H9 (cell line): ENCODE measurements around the gene LPP. TPM values are rescaled to one million over a fixed set of nuclear protein-coding genes. Genes with fewer than 3 reads are reported as not detected.
"Not testable (repeated sequence)": the region's sequence is repeated elsewhere in the genome, so short reads cannot be mapped to it uniquely, and the experiment has no call there.

ENCODE experiments used
- DNase-seq: peaks from one replicate; pipeline ENCODE4 v3.0.0-alpha.2; 2017
- H2AFZ ChIP-seq: one replicate; pipeline ENCODE4 v1.6.1; 2013; ENCODE audit warnings: mild to moderate bottlenecking, low read length, control low read depth, moderate library complexity
- H2AK5ac ChIP-seq: 2 replicates; pipeline ENCODE4 v1.6.1; 2013; ENCODE audit warnings: low read length, control low read depth, mixed read lengths; ENCODE audit not compliant: insufficient read length
- H2BK120ac ChIP-seq: one replicate; pipeline ENCODE4 v1.6.1; 2013; ENCODE audit warnings: low read depth, mild to moderate bottlenecking, low read length, control low read depth, inconsistent platforms; ENCODE audit not compliant: poor library complexity, severe bottlenecking
- H2BK12ac ChIP-seq: 2 replicates; pipeline ENCODE4 v1.6.1; 2013; ENCODE audit warnings: low read length, control low read depth, mixed read lengths, low read depth; ENCODE audit not compliant: insufficient read length
- H2BK15ac ChIP-seq: 2 replicates; pipeline ENCODE4 v1.6.1; 2013; ENCODE audit warnings: low read depth, low read length, control low read depth
- H2BK20ac ChIP-seq: one replicate; pipeline ENCODE4 v1.6.1; 2013; ENCODE audit warnings: low read depth, mild to moderate bottlenecking, low read length, control low read depth, inconsistent platforms; ENCODE audit not compliant: poor library complexity, severe bottlenecking
- H2BK5ac ChIP-seq: 2 replicates; pipeline ENCODE4 v1.6.1; 2013; ENCODE audit warnings: low read length, control low read depth, mixed read lengths; ENCODE audit not compliant: insufficient read length
- H3K14ac ChIP-seq: 2 replicates; pipeline ENCODE4 v1.6.1; 2013; ENCODE audit warnings: low read length, control low read depth; ENCODE audit not compliant: insufficient read depth
- H3K18ac ChIP-seq: 2 replicates; pipeline ENCODE4 v1.6.1; 2013; ENCODE audit warnings: low read depth, mild to moderate bottlenecking, mixed read lengths, low read length, control low read depth; ENCODE audit not compliant: insufficient read length
- H3K23ac ChIP-seq: 2 replicates; pipeline ENCODE4 v1.6.1; 2013; ENCODE audit warnings: low read length, control low read depth, mixed read lengths, low read depth; ENCODE audit not compliant: insufficient read length
- H3K23me2 ChIP-seq: 2 replicates; pipeline ENCODE4 v1.6.1; 2013; ENCODE audit warnings: low read depth, mild to moderate bottlenecking, mixed read lengths, low read length, control low read depth; ENCODE audit not compliant: insufficient read length, poor library complexity, severe bottlenecking
- H3K27ac ChIP-seq: 2 replicates; pipeline ENCODE4 v1.5.1; 2013; ENCODE audit warnings: low read length, control low read depth, mixed read lengths, low read depth; ENCODE audit not compliant: insufficient read length
- H3K27me3 ChIP-seq: 2 replicates; pipeline ENCODE4 v1.6.1; 2013; ENCODE audit warnings: low read length, control low read depth, inconsistent platforms; ENCODE audit not compliant: insufficient read depth
- H3K4ac ChIP-seq: 2 replicates; pipeline ENCODE4 v1.6.1; 2013; ENCODE audit warnings: low read depth, mild to moderate bottlenecking, control low read depth, inconsistent platforms, low read length, moderate library complexity
- H3K4me1 ChIP-seq: 2 replicates; pipeline ENCODE4 v1.6.1; 2013; ENCODE audit warnings: low read length, control low read depth, inconsistent platforms; ENCODE audit not compliant: insufficient read depth
- H3K4me2 ChIP-seq: 2 replicates; pipeline ENCODE4 v1.6.1; 2013; ENCODE audit warnings: low read length, control low read depth, mixed read lengths; ENCODE audit not compliant: insufficient read length, insufficient read depth
- H3K56ac ChIP-seq: 2 replicates; pipeline ENCODE4 v1.6.1; 2013; ENCODE audit warnings: low read depth, mild to moderate bottlenecking, mixed read lengths, low read length, control low read depth; ENCODE audit not compliant: insufficient read length
- H3K79me1 ChIP-seq: 2 replicates; pipeline ENCODE4 v1.6.1; 2013; ENCODE audit warnings: low read depth, mild to moderate bottlenecking, moderate library complexity, low read length, control low read depth, inconsistent platforms; ENCODE audit not compliant: insufficient read depth, poor library complexity, severe bottlenecking
- H3K79me2 ChIP-seq: 2 replicates; pipeline ENCODE4 v1.6.1; 2013; ENCODE audit warnings: low read length, control low read depth, inconsistent platforms; ENCODE audit not compliant: insufficient read depth
- H3K9ac ChIP-seq: 2 replicates; pipeline ENCODE4 v1.6.1; 2013; ENCODE audit warnings: low read length, control low read depth, mixed read lengths; ENCODE audit not compliant: insufficient read length; ENCODE audit errors: extremely low read depth
- H3K9me3 ChIP-seq: one replicate; pipeline ENCODE4 v1.6.1; 2013; ENCODE audit warnings: low read depth, low read length, inconsistent platforms; ENCODE audit not compliant: control insufficient read depth
- H3T11ph ChIP-seq: one replicate; pipeline ENCODE4 v1.6.1; 2013; ENCODE audit warnings: mild to moderate bottlenecking, low read length, control low read depth, inconsistent platforms
- H4K20me1 ChIP-seq: one replicate; pipeline ENCODE4 v1.6.1; 2013; ENCODE audit not compliant: control insufficient read depth, insufficient read length, insufficient read depth
- H4K5ac ChIP-seq: 2 replicates; pipeline ENCODE4 v1.6.1; 2013; ENCODE audit warnings: low read depth, mild to moderate bottlenecking, mixed read lengths, low read length, control low read depth; ENCODE audit not compliant: insufficient read length
- H4K8ac ChIP-seq: replicated peaks from 2 replicates; pipeline ENCODE4 v1.6.1; 2013; ENCODE audit warnings: low read length, control low read depth, mixed read lengths, low read depth; ENCODE audit not compliant: insufficient read length
- H4K91ac ChIP-seq: 2 replicates; pipeline ENCODE4 v1.6.1; 2013; ENCODE audit warnings: low read depth, mild to moderate bottlenecking, moderate library complexity, mixed read lengths, low read length, control low read depth; ENCODE audit not compliant: insufficient read length
- H3K27ac Mint-ChIP-seq, 3 experiments: 2 replicates in 2 of 3; 3 replicates in 1 of 3; pipeline ENCODE4 v1.8.0; 2020 to 2021; ENCODE audit warnings: mixed read lengths in 3 of 3, mild to moderate bottlenecking in 1 of 3, moderate library complexity in 1 of 3
- H3K27me3 Mint-ChIP-seq: 2 replicates; pipeline ENCODE4 v1.8.0; 2021; ENCODE audit warnings: low read depth, mild to moderate bottlenecking, moderate library complexity, mixed read lengths
- H3K36me3 Mint-ChIP-seq, 3 experiments: 2 replicates in 2 of 3; 3 replicates in 1 of 3; pipeline ENCODE4 v1.8.0; 2020 to 2021; ENCODE audit warnings: low read depth in 3 of 3, mixed read lengths in 3 of 3; ENCODE audit not compliant: insufficient read depth in 1 of 3
- H3K4me1 Mint-ChIP-seq, 2 experiments: 2 replicates each; pipeline ENCODE4 v1.8.0; 2020; ENCODE audit warnings: mixed read lengths in 2 of 2
- H3K4me3 Mint-ChIP-seq, 2 experiments: 2 replicates in 1 of 2; 3 replicates in 1 of 2; pipeline ENCODE4 v1.8.0; 2020 to 2021; ENCODE audit warnings: mild to moderate bottlenecking in 2 of 2, mixed read lengths in 2 of 2, moderate library complexity in 1 of 2
- H3K9me3 Mint-ChIP-seq, 2 experiments: 2 replicates in 1 of 2; 3 replicates in 1 of 2; pipeline ENCODE4 v1.8.0; 2020; ENCODE audit warnings: mild to moderate bottlenecking in 2 of 2, mixed read lengths in 2 of 2, moderate library complexity in 1 of 2
- CTCF ChIP-seq: fragments of 200-600 bp; sonication (generic); conservative IDR thresholded peaks from 3 replicates; pipeline ENCODE4 v1.8.0; 2021; ENCODE audit warnings: antibody characterized with exemption, mild to moderate bottlenecking
- WGBS: extraction: QIAGEN DNeasy Blood & Tissue Kit; methylation state at CpG from one replicate; pipeline ENCODE4 v1.1.7; 2013; ENCODE audit warnings: missing lambda C conversion rate, low lambda C conversion rate, mixed read lengths; ENCODE audit not compliant: insufficient read length; ENCODE audit errors: extremely low coverage; 5-methylcytosine and 5-hydroxymethylcytosine counted together
- total RNA-seq: library from RNA; stranded (reverse); gene quantifications from 2 replicates; pipeline ENCODE4 v1.2.1, GENCODE V29; 2021

LPP gene
- total RNA-seq, 1 experiment from 2014 or later, result 64.6 TPM

- no peak overlapping the region for H3K14ac ChIP-seq
- H3K23ac ChIP-seq, result no peak overlapping the region
- no peaks in the 10 kb centered on the region for H3K27me3 ChIP-seq
- no peak overlapping the region for H2AFZ ChIP-seq
- no peak for DNase-seq
- H3K36me3 Mint-ChIP-seq, result peaks cover 0 to 5% (median 2%) of the 10 kb centered on the region in 3 experiments; a peak in 2 of 7 replicates
- H3K9me3 Mint-ChIP-seq, result no peaks in the 10 kb centered on the region
- H3K4me3 Mint-ChIP-seq, result no peak overlapping the region
- no peaks in the 10 kb centered on the region for H3K27me3 Mint-ChIP-seq
- no peaks in the 10 kb centered on the region for H3K9me3 ChIP-seq
- H2BK12ac ChIP-seq, result no peak overlapping the region
- no peak overlapping the region for H3K27ac Mint-ChIP-seq
- H4K5ac ChIP-seq, result no peak overlapping the region
- H2BK5ac ChIP-seq, result no peak overlapping the region
- H3K4me1 ChIP-seq, result peaks cover 2% of the 10 kb centered on the region; the same call in 1 of the 2 replicates
- H2AK5ac ChIP-seq, result no peak overlapping the region
- no peaks in the 10 kb centered on the region for H4K20me1 ChIP-seq
- no peak overlapping the region for H3K4ac ChIP-seq
- H3K4me2 ChIP-seq, result no peak overlapping the region
- no peaks in the 10 kb centered on the region for H3K23me2 ChIP-seq
- no peak overlapping the region for H3K56ac ChIP-seq
- H4K8ac ChIP-seq, result no peak overlapping the region
- H2BK15ac ChIP-seq, result no peak overlapping the region
- no peak overlapping the region for H3K27ac ChIP-seq
- peaks cover 4 to 5% of the 10 kb centered on the region in 2 experiments for H3K4me1 Mint-ChIP-seq
- H4K91ac ChIP-seq, result no peak overlapping the region
- no peak overlapping the region for H3K9ac ChIP-seq
- H3K79me1 ChIP-seq, result no peaks in the 10 kb centered on the region
- TF ChIP-seq CTCF, result no peak
- no peak overlapping the region for H3K18ac ChIP-seq
- H2BK20ac ChIP-seq, result no peak overlapping the region
- no peak overlapping the region for H3T11ph ChIP-seq
- WGBS, result no CpG with 5 or more reads among the region's 8 CpGs
- no peak overlapping the region for H2BK120ac ChIP-seq
- H3K79me2 ChIP-seq, result no peaks in the 10 kb centered on the region
Observed at GRCh38 chr3:188442430-188442829, 288.5 kb downstream of the LPP start.

GRCh38 chr3:188445175-188445574, 291.2 kb downstream of the LPP start:
- H3K4me1 Mint-ChIP-seq, H4K91ac ChIP-seq, H2BK120ac ChIP-seq, H3K27me3 Mint-ChIP-seq, H3K56ac ChIP-seq, H3K9me3 Mint-ChIP-seq, H2BK15ac ChIP-seq, H3K14ac ChIP-seq, H4K8ac ChIP-seq, H3K4me2 ChIP-seq, H2BK5ac ChIP-seq, DNase-seq, H3K27ac Mint-ChIP-seq, H3K23me2 ChIP-seq, H3T11ph ChIP-seq, H3K9me3 ChIP-seq, H4K20me1 ChIP-seq, H3K4ac ChIP-seq, H2AFZ ChIP-seq, H3K27me3 ChIP-seq, H3K27ac ChIP-seq, H3K9ac ChIP-seq, H3K18ac ChIP-seq, H3K36me3 Mint-ChIP-seq, H2BK12ac ChIP-seq, H3K4me1 ChIP-seq, H2AK5ac ChIP-seq, H3K23ac ChIP-seq, H3K4me3 Mint-ChIP-seq, H2BK20ac ChIP-seq, H3K79me1 ChIP-seq, H4K5ac ChIP-seq, H3K79me2 ChIP-seq: not testable (repeated sequence)
- no CpG with 5 or more reads among the region's 4 CpGs for WGBS
